Stimulated activated CD4-positive, alpha-beta T cell treated with anti-CD3 and anti-CD28 coated beads, Interleukin-15, amount 100 ng/mL, for 24 hours (primary cell): Measurements from ENCODE around the gene PLAAT3.
A peak's percentile ranks its signal among the peaks of the same experiment; 100 is the strongest.
"Not testable (repeated sequence)": the region's sequence is repeated elsewhere in the genome, so short reads cannot be mapped to it uniquely, and the experiment has no call there.

Source experiments
- DNase-seq: peaks from one replicate; pipeline ENCODE4 v3.0.0-alpha.2; 2020

Gene PLAAT3

GRCh38 chr11:63608353-63609345, 5.6 kb downstream of the PLAAT3 start:
- DNase-seq, result no peak

- no peak for DNase-seq
Measured at GRCh38 chr11:63603180-63603518, 11.1 kb downstream of the PLAAT3 start.

GRCh38 chr11:63602290-63603179, 11.7 kb downstream of the PLAAT3 start:
- DNase-seq, result not testable (repeated sequence)

- no peak for DNase-seq
Measured at GRCh38 chr11:63599211-63600122, 14.8 kb downstream of the PLAAT3 start.

- no peak for DNase-seq
Measured at GRCh38 chr11:63598556-63598955, 15.7 kb downstream of the PLAAT3 start.

GRCh38 chr11:63595296-63595695, 18.9 kb downstream of the PLAAT3 start:
- DNase-seq, result no peak

- no peak for DNase-seq
Measured at GRCh38 chr11:63592975-63593395, 21.2 kb downstream of the PLAAT3 start.

GRCh38 chr11:63590024-63590788, 24.0 kb downstream of the PLAAT3 start:
- no peak for DNase-seq

GRCh38 chr11:63589000-63589399, 25.2 kb downstream of the PLAAT3 start:
- DNase-seq, result no peak

- DNase-seq, result no peak
Measured at GRCh38 chr11:63586451-63587166, 27.6 kb downstream of the PLAAT3 start.

- DNase-seq, result no peak
Measured at GRCh38 chr11:63583357-63583677, 30.9 kb downstream of the PLAAT3 start.

- DNase-seq, result not testable (repeated sequence)
Measured at GRCh38 chr11:63581224-63581623, 33.0 kb downstream of the PLAAT3 start.

- not testable (repeated sequence) for DNase-seq
Measured at GRCh38 chr11:63578882-63579281, 35.4 kb downstream of the PLAAT3 start.

- no peak for DNase-seq
Measured at GRCh38 chr11:63574856-63575602, 39.2 kb downstream of the PLAAT3 start.

- peak; percentile 26 for DNase-seq
Measured at GRCh38 chr11:63573881-63574855, 40.1 kb downstream of the PLAAT3 start.

- DNase-seq, result no peak
Measured at GRCh38 chr11:63572026-63572688, 42.1 kb downstream of the PLAAT3 start.

GRCh38 chr11:63569570-63569969, 44.7 kb downstream of the PLAAT3 start:
- no peak for DNase-seq

- peak; percentile 61 for DNase-seq
Measured at GRCh38 chr11:63567044-63567840, 47.0 kb downstream of the PLAAT3 start.
